GM12878 (cell line): Measurements from ENCODE around the gene EMP1. TPM values are rescaled to one million over a fixed set of nuclear protein-coding genes. Genes with fewer than 3 reads are reported as not detected.

ENCODE experiments used
- ATAC-seq: fragments of 200-7000 bp; cut with Tn5 transposase; 3 replicates; pipeline ENCODE4 v1.9.1; 2020; ENCODE audit warnings: mild to moderate bottlenecking, moderate library complexity
- BruUV-seq: library from RNA; stranded (reverse); fragments of 400-500 nt; replicated peaks from 2 replicates; lab custom pipeline; 2021; lab: Mats Ljungman, UMichigan
- CTCF ChIA-PET: fragments of 300-600 bp; sonication (Branson Sonifier 250); formaldehyde crosslinking; extraction: SDS; loops from one replicate; lab custom pipeline; 2021; ENCODE audit warnings: inconsistent platforms; lab: Yijun Ruan, JAX
- POLR2A ChIA-PET: fragments of 350-600 bp; formaldehyde crosslinking; extraction: SDS; loops from one replicate; lab custom pipeline; 2021; ENCODE audit warnings: inconsistent platforms; lab: Charles Lee
- RAD21 ChIA-PET: fragments of 300-600 bp; sonication (Branson Sonifier 250); formaldehyde crosslinking; loops from one replicate; lab custom pipeline; 2023; ENCODE audit warnings: antibody characterized with exemption; ENCODE audit not compliant: unreplicated experiment; lab: Charles Lee
- SMC1A ChIA-PET: fragments of 300-600 bp; sonication (Branson Sonifier 250); formaldehyde crosslinking; loops from one replicate; lab custom pipeline; 2023; ENCODE audit not compliant: unreplicated experiment, uncharacterized antibody; lab: Charles Lee
- DNase-seq: peaks from one replicate; pipeline ENCODE4 v3.0.0-alpha.2; 2011; ENCODE audit warnings: low read depth, low spot score
- FAIRE-seq: peaks from 3 replicates; lab custom pipeline; 2011; peaks lifted over from hg19 to GRCh38; lab: Jason Lieb, UNC
- H2AFZ ChIP-seq: 2 replicates; pipeline ENCODE4 v1.6.0; 2011; ENCODE audit warnings: low read depth, low read length, control low read depth; ENCODE audit not compliant: control insufficient read depth
- H3K27ac ChIP-seq: 2 replicates; pipeline ENCODE4 v1.5.1; 2011; ENCODE audit warnings: control low read depth; ENCODE audit not compliant: control insufficient read depth, insufficient read depth
- H3K27me3 ChIP-seq, 2 experiments: replicated peaks in 1 of 2; 2 replicates each; pipeline versions ENCODE4 v1.6.0 to v1.6.1; 2011; ENCODE audit warnings: low read length in 1 of 2; ENCODE audit not compliant: control insufficient read depth in 2 of 2, insufficient read depth in 2 of 2
- H3K36me3 ChIP-seq, 2 experiments: 2 replicates each; pipeline ENCODE4 v1.5.1; 2011; ENCODE audit warnings: low read length in 1 of 2; ENCODE audit not compliant: control insufficient read depth in 2 of 2, insufficient read depth in 2 of 2
- H3K4me1 ChIP-seq: 2 replicates; pipeline ENCODE4 v1.6.1; 2011; ENCODE audit warnings: mild to moderate bottlenecking, low read length, moderate library complexity, mixed read lengths; ENCODE audit not compliant: control insufficient read depth, insufficient read depth
- H3K4me2 ChIP-seq: 2 replicates; pipeline ENCODE4 v1.6.0; 2011; ENCODE audit warnings: control low read depth; ENCODE audit not compliant: control insufficient read depth, insufficient read depth
- H3K4me3 ChIP-seq: fragments of 200-600 bp; sonication (generic); 2 replicates; pipeline ENCODE4 v1.5.1; 2016
- H3K79me2 ChIP-seq: 2 replicates; pipeline ENCODE4 v1.6.0; 2011; ENCODE audit warnings: low read length; ENCODE audit not compliant: control insufficient read depth, insufficient read depth
- H3K9ac ChIP-seq: 2 replicates; pipeline ENCODE4 v1.8.0; 2011; ENCODE audit warnings: low read length, control low read depth, mixed read lengths; ENCODE audit not compliant: control insufficient read depth, insufficient read depth
- H3K9me3 ChIP-seq: replicated peaks from 3 replicates; pipeline ENCODE4 v1.5.1; 2011; ENCODE audit warnings: mild to moderate bottlenecking, low read length; ENCODE audit not compliant: control insufficient read depth, insufficient read depth
- H4K20me1 ChIP-seq: 2 replicates; pipeline ENCODE4 v1.6.0; 2011; ENCODE audit not compliant: control insufficient read depth, insufficient read depth
- CTCF ChIP-seq, 3 experiments: IDR thresholded peaks in 2 of 3; conservative IDR thresholded peaks in 1 of 3; 2 replicates each; pipeline ENCODE4 v1.5.1; 2011; ENCODE audit warnings: low read depth in 3 of 3, low read length in 3 of 3, mild to moderate bottlenecking in 3 of 3, control low read depth in 2 of 3, moderate library complexity in 2 of 3, inconsistent platforms in 1 of 3, mixed read lengths in 1 of 3; ENCODE audit not compliant: control insufficient read depth in 2 of 3, insufficient read depth in 1 of 3; ENCODE audit errors: extremely low read depth in 1 of 3
- ZNF207 ChIP-seq: fragments of 450-650 bp; IDR thresholded peaks from 2 replicates; pipeline ENCODE4 v1.6.1; 2014; ENCODE audit warnings: antibody characterized with exemption, mild to moderate bottlenecking, borderline replicate concordance
- ZZZ3 ChIP-seq: IDR thresholded peaks from 2 replicates; pipeline ENCODE4 v1.6.1; 2011; ENCODE audit warnings: low read depth; ENCODE audit not compliant: control insufficient read depth, insufficient read length
- WGBS: methylation state at CpG from one replicate; pipeline ENCODE4 v1.1.6; 2016; ENCODE audit warnings: low lambda C conversion rate; ENCODE audit not compliant: insufficient replicate concordance, insufficient coverage; ENCODE audit errors: missing lambda C conversion rate; 5-methylcytosine and 5-hydroxymethylcytosine counted together
- in situ Hi-C: fragments of 300-500 bp; cut with MboI; formaldehyde crosslinking; loops from 9 replicates; pipeline ENCODE4 v1.14.3; 2018; ENCODE audit warnings: mixed read lengths
- intact Hi-C: fragments of 100-400 bp; cut with micrococcal nuclease; formaldehyde crosslinking; loops from one replicate; pipeline ENCODE4 v1.14.2; 2022; ENCODE audit not compliant: unreplicated experiment
- polyA plus RNA-seq, 11 experiments: library from polyadenylated mRNA; depleted of rRNA in 4 of 11; unstranded in 6 of 11; stranded (reverse) in 5 of 11; fragments of >200 nt; fragmentation: Nextera tagmentation in 4 of 11; fragmentation: Illumina TruSeq in 1 of 11; extraction: Ambion mirVana in 4 of 11; extraction: Trizol in 1 of 11; gene quantifications; 1 replicate in 1 of 11; 2 replicates in 10 of 11; pipeline versions ENCODE4 v1.2.1 to v1.2.3, GENCODE V29; 2011 to 2016; ENCODE audit warnings: inconsistent platforms in 2 of 11, missing spikeins in 2 of 11, low read depth in 1 of 11
- total RNA-seq, 4 experiments: library from RNA; depleted of rRNA in 3 of 4; stranded (reverse); fragments of >200 nt in 3 of 4; fragmentation: Illumina TruSeq in 1 of 4; extraction: Trizol in 1 of 4; gene quantifications; 2 replicates each; pipeline versions ENCODE4 v1.2.1 to v1.2.3, GENCODE V29; 2013 to 2021

The EMP1 gene
- total and polyA plus RNA-seq, 10 of the 15 experiments (the other 5 are each of a cell fraction or from before 2014, with no cell fraction given) = 0.09 to 0.90 (median 0.25) TPM; not detected in 1

GRCh38 chr12:13238204-13238603, 41.7 kb downstream of the EMP1 start:
- FAIRE-seq = no peak
- in situ Hi-C loops = no loop called here

More at GRCh38 chr12:13238204-13238603, 41.7 kb downstream of the EMP1 start:
- no peaks in the 10 kb centered on the region for H4K20me1 ChIP-seq
- RAD21 ChIA-PET = no interaction called here
- TF ChIP-seq ZNF207 = no peak
- TF ChIP-seq CTCF (IDR thresholded peaks at IDR 0.05 in 2 of 3, conservative IDR thresholded peaks at IDR 0.05 in 1 of 3; ENCODE audit: control insufficient read depth in 2 of 3, extremely low read depth in 1 of 3, insufficient read depth in 1 of 3, low read depth in 3 of 3, low read length in 3 of 3) = no peak
- no peak for TF ChIP-seq ZZZ3
- TF ChIP-seq, all 136 proteins: peak for 0
- Histone ChIP-seq H3K4me1 (no peaks in the 10 kb centered on the region), H2AFZ (no peak overlapping the region), H3K27me3 (peaks cover 0 to 1% of the 10 kb centered on the region in 2 experiments; a peak in 1 of 4 replicates), H3K27ac (no peak overlapping the region), H3K4me2 (no peak overlapping the region), H3K4me3 (no peak overlapping the region), H3K36me3 (no peaks in the 10 kb centered on the region), H3K9me3 (no peaks in the 10 kb centered on the region), H3K79me2 (no peaks in the 10 kb centered on the region), H3K9ac (no peak overlapping the region)
- WGBS = 61% methylated on average over 7 of the region's 7 CpGs
- DNase-seq = no peak
- ATAC-seq = no peak
- intact Hi-C loops = no loop called here
- ChIA-PET CTCF (interaction anchor here (1.4 kb wide), 1 partner anchor 16 kb away, joined by 3 read pairs; no protein-coding TSS in a partner anchor), SMC1A (no interaction called here), POLR2A (no interaction called here)
- BruUV-seq = no TSS peak
